NB4 (cell line): ENCODE results near the gene NR1H4.

Experiments
- CTCF ChIP-seq: IDR thresholded peaks from one replicate; pipeline ENCODE4 v1.5.1; 2012; ENCODE audit warnings: low read depth, low read length
- MAX ChIP-seq: IDR thresholded peaks from 2 replicates; pipeline ENCODE4 v1.6.1; 2011; ENCODE audit warnings: low read depth, low read length
- MYC ChIP-seq: IDR thresholded peaks from 2 replicates; pipeline ENCODE4 v1.6.1; 2011; ENCODE audit warnings: low read depth, low read length
- POLR2A ChIP-seq: IDR thresholded peaks from 2 replicates; pipeline ENCODE4 v1.6.1; 2011; ENCODE audit warnings: mild to moderate bottlenecking; ENCODE audit not compliant: insufficient read length; ENCODE audit errors: extremely low read depth

GRCh38 chr12:100460702-100461101, 13.0 kb upstream of the NR1H4 start:
- TF ChIP-seq CTCF, result no peak
- no peak for TF ChIP-seq MYC
- TF ChIP-seq POLR2A, result no peak
- TF ChIP-seq MAX, result no peak
